HEK293T (cell line): ENCODE data around the gene PRKCB.

Experiments
- ARNT ChIP-seq: fragments of 450-650 bp; IDR thresholded peaks from 2 replicates; pipeline ENCODE4 v1.6.1; 2017; ENCODE audit warnings: mild to moderate bottlenecking
- BHLHE40 ChIP-seq: fragments of 450-650 bp; IDR thresholded peaks from 2 replicates; pipeline ENCODE4 v1.6.1; 2016; ENCODE audit warnings: mild to moderate bottlenecking, moderate library complexity, borderline replicate concordance
- ELF4 ChIP-seq: fragments of 450-650 bp; IDR thresholded peaks from 2 replicates; pipeline ENCODE4 v1.6.1; 2017; ENCODE audit warnings: antibody characterized with exemption
- FOXA1 ChIP-seq: fragments of 450-650 bp; IDR thresholded peaks from 2 replicates; pipeline ENCODE4 v1.6.1; 2016; ENCODE audit warnings: mild to moderate bottlenecking
- FOXK2 ChIP-seq: fragments of 450-650 bp; IDR thresholded peaks from 2 replicates; pipeline ENCODE4 v1.6.1; 2016; ENCODE audit warnings: mild to moderate bottlenecking
- FOXM1 ChIP-seq: fragments of 450-650 bp; IDR thresholded peaks from 2 replicates; pipeline ENCODE4 v1.6.1; 2017; ENCODE audit warnings: mild to moderate bottlenecking, borderline replicate concordance
- HDGF ChIP-seq: fragments of 450-650 bp; IDR thresholded peaks from 2 replicates; pipeline ENCODE4 v1.6.1; 2017; ENCODE audit warnings: antibody characterized with exemption, borderline replicate concordance
- L3MBTL2 ChIP-seq: fragments of 450-650 bp; conservative IDR thresholded peaks from 2 replicates; pipeline ENCODE4 v1.6.1; 2016; ENCODE audit warnings: mild to moderate bottlenecking
- NFRKB ChIP-seq: fragments of 450-650 bp; IDR thresholded peaks from 2 replicates; pipeline ENCODE4 v1.6.1; 2016; ENCODE audit warnings: mild to moderate bottlenecking, moderate library complexity
- PKNOX1 ChIP-seq: fragments of 450-650 bp; IDR thresholded peaks from 2 replicates; pipeline ENCODE4 v1.6.1; 2016
- SP1 ChIP-seq: fragments of 450-650 bp; IDR thresholded peaks from 2 replicates; pipeline ENCODE4 v1.6.1; 2017
- TARDBP ChIP-seq: fragments of 450-650 bp; IDR thresholded peaks from 2 replicates; pipeline ENCODE4 v1.6.1; 2016
- ZNF384 ChIP-seq: fragments of 450-650 bp; IDR thresholded peaks from 2 replicates; pipeline ENCODE4 v1.6.1; 2016

- TF ChIP-seq FOXA1 (no peak), L3MBTL2 (no peak), ZNF384 (no peak), ELF4 (no peak), PKNOX1 (no peak), SP1 (no peak), FOXK2 (no peak), BHLHE40 (no peak), ARNT (no peak), HDGF (no peak), NFRKB (no peak), FOXM1 (no peak), TARDBP (no peak)
These were observed 1.9 kb downstream of the PRKCB start for GRCh38 chr16:23837553-23838308.
